Measurements from ENCODE around the gene TTC7B. TPM values are rescaled to one million over a fixed set of nuclear protein-coding genes. Genes with fewer than 3 reads are reported as not detected.

Gene TTC7B
- total RNA-seq, 1 donor from 2014 or later, result 23.9 TPM

- peak; percentile 77 for DNase-seq
Measured at GRCh38 chr14:90522571-90523191, 293.5 kb downstream of the TTC7B start.

GRCh38 chr14:90521930-90522483 lies 294.2 kb downstream of the TTC7B start:
- DNase-seq, result no peak

- DNase-seq, result peak; percentile 85
Measured at GRCh38 chr14:90521084-90521929, 294.9 kb downstream of the TTC7B start.

GRCh38 chr14:90520326-90520725 lies 295.9 kb downstream of the TTC7B start:
- peak; percentile 26 for DNase-seq

- no peak for DNase-seq
Measured at GRCh38 chr14:90519262-90519920, 296.8 kb downstream of the TTC7B start.

- peak; percentile 33 for DNase-seq
Measured at GRCh38 chr14:90518941-90519256, 297.3 kb downstream of the TTC7B start.

- peak; percentile 68 for DNase-seq
Measured at GRCh38 chr14:90518069-90518940, 297.9 kb downstream of the TTC7B start.

- DNase-seq, result peak; percentile 43
Measured at GRCh38 chr14:90517076-90517841, 299.0 kb downstream of the TTC7B start.

- no peak for DNase-seq
Measured at GRCh38 chr14:90514566-90514965, 301.7 kb downstream of the TTC7B start.

GRCh38 chr14:90514015-90514398 lies 302.2 kb downstream of the TTC7B start:
- DNase-seq, result no peak

GRCh38 chr14:90513161-90514014 lies 302.8 kb downstream of the TTC7B start:
- peak; percentile 95 for DNase-seq

GRCh38 chr14:90512329-90512991 lies 303.8 kb downstream of the TTC7B start:
- DNase-seq, result peak; percentile 20

GRCh38 chr14:90511795-90512328 lies 304.4 kb downstream of the TTC7B start:
- DNase-seq, result peak; percentile 45

- no peak for DNase-seq
Measured at GRCh38 chr14:90511252-90511651, 305.0 kb downstream of the TTC7B start.

GRCh38 chr14:90510159-90510558 lies 306.1 kb downstream of the TTC7B start:
- peak; percentile 57 for DNase-seq

- no peak for DNase-seq
Measured at GRCh38 chr14:90509403-90509802, 306.8 kb downstream of the TTC7B start.

GRCh38 chr14:90508536-90509254 lies 307.5 kb downstream of the TTC7B start:
- DNase-seq, result peak; percentile 49

GRCh38 chr14:90508036-90508435 lies 308.2 kb downstream of the TTC7B start:
- no peak for DNase-seq

GRCh38 chr14:90507428-90507827 lies 308.8 kb downstream of the TTC7B start:
- no peak for DNase-seq
